ENCODE results near the gene KDM1A. TPM values are rescaled to one million over a fixed set of nuclear protein-coding genes. Genes with fewer than 3 reads are reported as not detected.

Gene KDM1A
- total and polyA plus RNA-seq, 2 of the 13 experiments (the other 11 are each of a cell fraction or from before 2014, with no cell fraction given), result 81.3 to 173 TPM

- TF ChIP-seq ZNF335 (CRISPR knock-in tag; IDR thresholded peaks at IDR 0.05) (peak; percentile 84; the same call in 1 of the 2 replicates), ZNF432 (CRISPR knock-in tag; IDR thresholded peaks at IDR 0.05; ENCODE audit: borderline replicate concordance) (no peak), RELA (CRISPR knock-in tag; IDR thresholded peaks at IDR 0.05) (no peak; the same call in 1 of the 2 replicates), KMT2B (CRISPR knock-in tag; IDR thresholded peaks at IDR 0.05) (peak; percentile 98), ZNF710 (CRISPR knock-in tag; IDR thresholded peaks at IDR 0.05; ENCODE audit: borderline replicate concordance) (no peak; the same call in 1 of the 2 replicates), SP5 (CRISPR knock-in tag; IDR thresholded peaks at IDR 0.05; ENCODE audit: borderline replicate concordance, low read depth) (peak; percentile 73), DNMT1 (CRISPR knock-in tag; IDR thresholded peaks at IDR 0.05) (no peak), RXRA (CRISPR knock-in tag; IDR thresholded peaks at IDR 0.05) (peak; percentile 87), ZNF674 (CRISPR knock-in tag; IDR thresholded peaks at IDR 0.05; ENCODE audit: low read depth) (peak; percentile 72; the same call in 1 of the 2 replicates), SNRNP70 (IDR thresholded peaks at IDR 0.05; ENCODE audit: low read depth, low read length) (no peak), ZKSCAN5 (CRISPR knock-in tag; IDR thresholded peaks at IDR 0.05) (no peak), NR1H2 (CRISPR knock-in tag; IDR thresholded peaks at IDR 0.05; ENCODE audit: borderline replicate concordance, low read depth) (no peak; the same call in 1 of the 2 replicates), FOSL2 (CRISPR knock-in tag; IDR thresholded peaks at IDR 0.05) (peak; percentile 79)
- TF ChIP-seq, protein P1, sequence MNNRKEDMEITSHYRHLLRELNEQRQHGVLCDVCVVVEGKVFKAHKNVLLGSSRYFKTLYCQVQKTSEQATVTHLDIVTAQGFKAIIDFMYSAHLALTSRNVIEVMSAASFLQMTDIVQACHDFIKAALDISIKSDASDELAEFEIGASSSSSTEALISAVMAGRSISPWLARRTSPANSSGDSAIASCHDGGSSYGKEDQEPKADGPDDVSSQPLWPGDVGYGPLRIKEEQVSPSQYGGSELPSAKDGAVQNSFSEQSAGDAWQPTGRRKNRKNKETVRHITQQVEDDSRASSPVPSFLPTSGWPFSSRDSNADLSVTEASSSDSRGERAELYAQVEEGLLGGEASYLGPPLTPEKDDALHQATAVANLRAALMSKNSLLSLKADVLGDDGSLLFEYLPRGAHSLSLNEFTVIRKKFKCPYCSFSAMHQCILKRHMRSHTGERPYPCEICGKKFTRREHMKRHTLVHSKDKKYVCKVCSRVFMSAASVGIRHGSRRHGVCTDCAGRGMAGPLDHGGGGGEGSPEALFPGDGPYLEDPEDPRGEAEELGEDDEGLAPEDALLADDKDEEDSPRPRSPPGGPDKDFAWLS (CRISPR knock-in tag; IDR thresholded peaks at IDR 0.05; ENCODE audit: borderline replicate concordance), result no peak
These were observed at the start of gene KDM1A (continued) for GRCh38 chr1:23019094-23019862.

Data from HepG2 (cell line).